Mucosa of descending colon (tissue), 3 donors: ENCODE measurements around the gene MMP14. TPM values are rescaled to one million over a fixed set of nuclear protein-coding genes. Genes with fewer than 3 reads are reported as not detected.

Experiments used
- ATAC-seq: fragments of 200-7000 bp; cut with Tn5 transposase; one replicate; pipeline ENCODE4 v1.9.1; 2020; ENCODE audit warnings: mild to moderate bottlenecking, moderate library complexity
- DNase-seq, 3 donors: peaks; one replicate each; pipeline ENCODE4 v3.0.0-alpha.2; 2020
- H3K36me3 ChIP-seq: fragments of 200-600 bp; one replicate; pipeline ENCODE4 v1.8.0; 2021; ENCODE audit warnings: low read depth, mild to moderate bottlenecking
- H3K4me1 ChIP-seq: fragments of 200-600 bp; one replicate; pipeline ENCODE4 v1.8.0; 2021; ENCODE audit warnings: low read depth, mild to moderate bottlenecking
- H3K4me3 ChIP-seq: fragments of 200-600 bp; one replicate; pipeline ENCODE4 v1.8.0; 2021; ENCODE audit warnings: mild to moderate bottlenecking
- H3K9me3 ChIP-seq: fragments of 200-600 bp; one replicate; pipeline ENCODE4 v1.8.0; 2021; ENCODE audit warnings: mild to moderate bottlenecking
- intact Hi-C, 2 donors: fragments of 100-400 bp; cut with DNase I in 1 of 2; cut with micrococcal nuclease in 1 of 2; formaldehyde crosslinking; loops; one replicate each; pipeline versions ENCODE4 v1.11.0 to v1.11.1; 2022; cut with DNase I, micrococcal nuclease
- total RNA-seq, 3 donors: library from RNA; stranded (reverse); fragmentation: NEBNext Ultra II Directional in 2 of 3; extraction: Animal tissue kit (Norgen Biotek cat#: 25700) in 2 of 3; gene quantifications; one replicate each; pipeline versions ENCODE4 v1.2.1 to v1.2.4, GENCODE V29; 2021 to 2023
- TF ChIP-seq, protein P1 (sequence below): fragments of 200-600 bp; IDR thresholded peaks from one replicate; pipeline ENCODE4 v1.8.0; 2022; ENCODE audit warnings: antibody characterized with exemption, mild to moderate bottlenecking
- donor health status: DM: no; HTN: no; CAD: no; lungs with moderate emphysema.
- donor health status: DM: no; HTN: no; CAD: no.
- donor health status: DM: no; HTN: yes; CAD: no.

Gene MMP14
- total RNA-seq, 3 donors from 2014 or later = 48.1 to 161 (median 104) TPM

DNA sequence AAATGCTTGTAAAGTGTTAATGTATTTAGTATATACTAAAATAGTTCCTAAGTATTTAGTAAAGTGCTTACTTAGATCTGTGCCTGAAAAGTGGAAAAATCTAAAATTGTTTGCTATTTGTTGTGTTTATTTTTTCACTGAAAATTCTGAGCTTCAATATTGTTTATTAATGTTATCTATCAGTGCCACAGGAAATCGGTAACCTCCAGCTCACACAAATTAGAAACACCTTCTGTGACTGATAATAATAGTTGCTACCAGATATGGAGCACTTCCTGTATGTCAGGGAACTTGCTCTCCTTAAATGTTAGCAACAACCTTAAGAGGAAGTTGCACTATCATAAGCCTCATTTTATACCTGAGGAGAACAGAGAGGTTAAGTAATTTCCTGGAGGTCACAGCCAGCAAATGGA lies 34.4 kb downstream of the MMP14 start:
- ATAC-seq = no peak
- Histone ChIP-seq H3K36me3 (peaks cover 11% of the 10 kb centered on the region), H3K4me1 (peaks cover 28% of the 10 kb centered on the region), H3K9me3 (no peaks in the 10 kb centered on the region), H3K4me3 (no peak overlapping the region)
- DNase-seq = no peak
- intact Hi-C loops = no loop called here
- TF ChIP-seq, protein P1, sequence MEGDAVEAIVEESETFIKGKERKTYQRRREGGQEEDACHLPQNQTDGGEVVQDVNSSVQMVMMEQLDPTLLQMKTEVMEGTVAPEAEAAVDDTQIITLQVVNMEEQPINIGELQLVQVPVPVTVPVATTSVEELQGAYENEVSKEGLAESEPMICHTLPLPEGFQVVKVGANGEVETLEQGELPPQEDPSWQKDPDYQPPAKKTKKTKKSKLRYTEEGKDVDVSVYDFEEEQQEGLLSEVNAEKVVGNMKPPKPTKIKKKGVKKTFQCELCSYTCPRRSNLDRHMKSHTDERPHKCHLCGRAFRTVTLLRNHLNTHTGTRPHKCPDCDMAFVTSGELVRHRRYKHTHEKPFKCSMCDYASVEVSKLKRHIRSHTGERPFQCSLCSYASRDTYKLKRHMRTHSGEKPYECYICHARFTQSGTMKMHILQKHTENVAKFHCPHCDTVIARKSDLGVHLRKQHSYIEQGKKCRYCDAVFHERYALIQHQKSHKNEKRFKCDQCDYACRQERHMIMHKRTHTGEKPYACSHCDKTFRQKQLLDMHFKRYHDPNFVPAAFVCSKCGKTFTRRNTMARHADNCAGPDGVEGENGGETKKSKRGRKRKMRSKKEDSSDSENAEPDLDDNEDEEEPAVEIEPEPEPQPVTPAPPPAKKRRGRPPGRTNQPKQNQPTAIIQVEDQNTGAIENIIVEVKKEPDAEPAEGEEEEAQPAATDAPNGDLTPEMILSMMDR = no peak

DNA sequence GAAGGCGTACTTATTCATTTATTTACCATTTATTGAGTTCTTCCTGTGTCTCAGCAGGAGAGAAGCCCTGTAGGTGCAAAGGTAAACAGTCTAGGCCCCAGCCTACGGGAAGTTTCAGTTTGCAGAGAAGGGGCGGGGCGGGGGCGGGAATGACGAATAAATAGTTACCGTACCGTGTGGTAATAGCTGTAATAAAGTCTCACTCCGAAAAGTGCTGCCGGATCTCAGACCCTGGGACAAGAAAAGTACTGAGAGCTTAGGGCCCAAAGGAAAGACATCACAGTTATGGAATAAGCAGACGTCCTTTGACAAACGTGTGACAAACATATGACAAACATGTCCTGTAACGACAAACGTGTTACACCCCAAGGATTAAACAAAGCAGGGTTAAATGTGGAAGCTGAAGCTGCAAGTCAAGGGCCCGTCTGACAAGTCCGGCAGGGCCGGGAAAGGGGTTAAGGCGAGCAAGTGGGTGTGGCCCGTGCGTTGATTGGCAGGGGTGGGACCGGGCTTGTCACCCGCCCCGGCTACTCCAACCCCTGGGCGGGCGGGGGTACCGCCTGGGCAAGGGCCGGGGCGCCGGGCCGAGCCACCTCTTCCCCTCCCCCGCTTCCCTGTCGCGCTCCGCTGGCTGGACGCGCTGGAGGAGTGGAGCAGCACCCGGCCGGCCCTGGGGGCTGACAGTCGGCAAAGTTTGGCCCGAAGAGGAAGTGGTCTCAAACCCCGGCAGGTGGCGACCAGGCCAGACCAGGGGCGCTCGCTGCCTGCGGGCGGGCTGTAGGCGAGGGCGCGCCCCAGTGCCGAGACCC lies 35.0 kb downstream of the MMP14 start, which contains the start of gene LRP10:
Gene LRP10 (plus strand): TSS at position 517 of the 809 bp plus-strand sequence. CDS start 564 bp downstream, outside the sequence.
- peak; percentile 95 to 97 (median 96) for DNase-seq
- H3K4me3 ChIP-seq = peak within 1 kb of the TSS; percentile 98
- peak; percentile 91 for ATAC-seq
- TF ChIP-seq, protein P1 = no peak
- intact Hi-C loops = no loop called here
- H3K36me3 ChIP-seq = peaks cover 12% of the 10 kb centered on the region
- peaks cover 26% of the 10 kb centered on the region for H3K4me1 ChIP-seq
- H3K9me3 ChIP-seq = no peaks in the 10 kb centered on the region

DNA sequence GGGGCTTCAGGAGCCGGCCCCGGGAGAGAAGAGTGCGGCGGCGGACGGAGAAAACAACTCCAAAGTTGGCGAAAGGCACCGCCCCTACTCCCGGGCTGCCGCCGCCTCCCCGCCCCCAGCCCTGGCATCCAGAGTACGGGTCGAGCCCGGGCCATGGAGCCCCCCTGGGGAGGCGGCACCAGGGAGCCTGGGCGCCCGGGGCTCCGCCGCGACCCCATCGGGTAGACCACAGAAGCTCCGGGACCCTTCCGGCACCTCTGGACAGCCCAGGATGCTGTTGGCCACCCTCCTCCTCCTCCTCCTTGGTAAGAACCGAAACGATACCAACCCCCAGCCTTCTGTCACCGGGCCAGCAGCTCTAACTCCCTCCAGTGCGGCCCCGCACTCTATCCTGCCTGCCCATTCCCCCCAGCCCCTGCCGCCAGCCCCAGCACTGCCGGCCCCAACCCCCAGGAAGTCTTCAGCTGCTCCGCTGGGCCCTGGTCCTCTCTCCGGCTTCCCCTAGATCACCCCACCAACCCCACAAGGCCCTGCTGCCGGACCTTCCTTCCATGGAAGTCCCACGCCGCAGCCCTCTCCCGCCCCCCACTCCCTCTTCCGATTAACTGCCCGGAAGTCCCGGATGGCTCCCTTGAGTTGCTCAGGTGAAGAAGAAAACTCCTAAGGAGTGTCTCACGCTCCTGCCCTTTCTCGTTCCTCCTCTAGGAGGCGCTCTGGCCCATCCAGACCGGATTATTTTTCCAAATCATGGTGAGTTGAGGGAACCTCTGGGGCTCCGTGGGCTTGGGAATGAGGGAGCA lies 35.8 kb downstream of the MMP14 start:
- H3K9me3 ChIP-seq = no peaks in the 10 kb centered on the region
- ATAC-seq (peak; percentile 66), DNase-seq (peak; percentile 82 to 93 (median 90))
- H3K4me3 ChIP-seq = peak overlapping the region; percentile 98
- TF ChIP-seq, protein P1 = peak; percentile 83
- intact Hi-C loops = no loop called here
- H3K36me3 ChIP-seq = peaks cover 20% of the 10 kb centered on the region
- H3K4me1 ChIP-seq = peaks cover 26% of the 10 kb centered on the region

DNA sequence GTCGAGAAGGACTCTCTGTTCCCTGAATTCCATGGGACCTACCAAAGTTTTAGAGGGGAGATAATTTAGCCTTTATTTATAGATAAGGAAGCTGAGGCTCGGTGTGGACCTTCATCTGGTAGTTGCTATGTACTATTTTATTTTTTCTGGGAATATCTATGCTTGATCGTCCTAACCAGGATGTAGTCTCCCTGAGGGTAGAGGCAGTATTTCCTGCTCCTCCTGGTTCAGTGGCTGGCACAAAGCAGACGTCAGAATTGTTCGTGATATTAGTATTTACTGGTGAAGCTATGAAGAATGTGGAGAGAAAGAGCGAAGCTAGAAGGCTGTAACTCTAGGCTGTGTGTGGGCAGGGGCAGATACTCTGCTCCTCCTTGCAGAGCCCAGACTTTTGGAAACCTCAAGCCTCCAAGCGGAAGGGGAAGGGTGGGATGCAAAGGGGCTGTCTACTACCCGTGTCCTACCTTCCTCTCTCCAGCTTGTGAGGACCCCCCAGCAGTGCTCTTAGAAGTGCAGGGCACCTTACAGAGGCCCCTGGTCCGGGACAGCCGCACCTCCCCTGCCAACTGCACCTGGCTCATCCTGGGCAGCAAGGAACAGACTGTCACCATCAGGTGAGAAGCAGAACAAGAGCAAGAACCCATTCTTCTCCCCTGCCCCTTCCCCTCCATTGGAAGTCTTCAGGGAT lies 36.6 kb downstream of the MMP14 start:
- Histone ChIP-seq H3K9me3 (no peaks in the 10 kb centered on the region), H3K36me3 (peaks cover 24% of the 10 kb centered on the region), H3K4me1 (peaks cover 26% of the 10 kb centered on the region), H3K4me3 (peak overlapping the region; percentile 98)
- DNase-seq = no peak
- ATAC-seq = no peak
- TF ChIP-seq, protein P1 = no peak
- intact Hi-C loops = no loop called here

DNA sequence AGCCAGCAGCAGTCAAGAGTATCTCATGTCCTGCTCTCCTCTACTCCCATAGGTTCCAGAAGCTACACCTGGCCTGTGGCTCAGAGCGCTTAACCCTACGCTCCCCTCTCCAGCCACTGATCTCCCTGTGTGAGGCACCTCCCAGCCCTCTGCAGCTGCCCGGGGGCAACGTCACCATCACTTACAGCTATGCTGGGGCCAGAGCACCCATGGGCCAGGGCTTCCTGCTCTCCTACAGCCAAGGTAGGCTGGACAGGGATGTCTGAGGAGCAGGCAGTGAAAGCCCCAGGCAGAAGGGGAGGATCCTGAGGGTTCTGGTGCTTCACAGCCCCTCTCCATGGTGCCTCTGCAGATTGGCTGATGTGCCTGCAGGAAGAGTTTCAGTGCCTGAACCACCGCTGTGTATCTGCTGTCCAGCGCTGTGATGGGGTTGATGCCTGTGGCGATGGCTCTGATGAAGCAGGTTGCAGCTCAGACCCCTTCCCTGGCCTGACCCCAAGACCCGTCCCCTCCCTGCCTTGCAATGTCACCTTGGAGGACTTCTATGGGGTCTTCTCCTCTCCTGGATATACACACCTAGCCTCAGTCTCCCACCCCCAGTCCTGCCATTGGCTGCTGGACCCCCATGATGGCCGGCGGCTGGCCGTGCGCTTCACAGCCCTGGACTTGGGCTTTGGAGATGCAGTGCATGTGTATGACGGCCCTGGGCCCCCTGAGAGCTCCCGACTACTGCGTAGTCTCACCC lies 38.8 kb downstream of the MMP14 start:
- Histone ChIP-seq H3K4me3 (no peak overlapping the region), H3K9me3 (no peaks in the 10 kb centered on the region), H3K36me3 (peaks cover 28% of the 10 kb centered on the region), H3K4me1 (peaks cover 21% of the 10 kb centered on the region)
- intact Hi-C loops = no loop called here
- no peak for ATAC-seq
- DNase-seq = no peak
- TF ChIP-seq, protein P1 = no peak
